NCI-H2107 treated with DMSO at 0.1 percent for 48 hours (cell line): ENCODE results near the gene WNK2.
"Not testable (repeated sequence)": the region's sequence is repeated elsewhere in the genome, so short reads cannot be mapped to it uniquely, and the experiment has no call there.

Experiments used
- DNase-seq: peaks from one replicate; lab custom pipeline; 2025; ENCODE audit not compliant: unreplicated experiment; lab: John Stamatoyannopoulos, UW

WNK2 gene

GRCh38 chr9:93326056-93326455 is 142.1 kb downstream of the WNK2 start:
- DNase-seq = no peak

- no peak for DNase-seq
Measured at GRCh38 chr9:93326654-93327053, 142.7 kb downstream of the WNK2 start.

GRCh38 chr9:93329629-93330280 is 145.8 kb downstream of the WNK2 start:
- DNase-seq = no peak

- DNase-seq = no peak
Measured at GRCh38 chr9:93332317-93332716, 148.4 kb downstream of the WNK2 start.

- no peak for DNase-seq
Measured at GRCh38 chr9:93336720-93337119, 152.8 kb downstream of the WNK2 start.

- DNase-seq = not testable (repeated sequence)
Measured at GRCh38 chr9:93338196-93338595, 154.3 kb downstream of the WNK2 start.

GRCh38 chr9:93340091-93340490 is 156.2 kb downstream of the WNK2 start:
- DNase-seq = no peak

GRCh38 chr9:93341820-93342219 is 157.9 kb downstream of the WNK2 start:
- not testable (repeated sequence) for DNase-seq

- DNase-seq = not testable (repeated sequence)
Measured at GRCh38 chr9:93342428-93342827, 158.5 kb downstream of the WNK2 start.

GRCh38 chr9:93343663-93344062 is 159.7 kb downstream of the WNK2 start:
- DNase-seq = no peak

- DNase-seq = no peak
Measured at GRCh38 chr9:93345643-93346230, 161.8 kb downstream of the WNK2 start.

GRCh38 chr9:93346231-93347112 is 162.5 kb downstream of the WNK2 start:
- DNase-seq = no peak

GRCh38 chr9:93347371-93347975 is 163.5 kb downstream of the WNK2 start:
- not testable (repeated sequence) for DNase-seq

GRCh38 chr9:93353413-93354310 is 169.7 kb downstream of the WNK2 start:
- not testable (repeated sequence) for DNase-seq

GRCh38 chr9:93354451-93354850 is 170.5 kb downstream of the WNK2 start:
- DNase-seq = no peak

- DNase-seq = no peak
Measured at GRCh38 chr9:93355827-93356226, 171.9 kb downstream of the WNK2 start.

- DNase-seq = no peak
Measured at GRCh38 chr9:93357649-93358048, 173.7 kb downstream of the WNK2 start.

- not testable (repeated sequence) for DNase-seq
Measured at GRCh38 chr9:93359907-93360306, 176.0 kb downstream of the WNK2 start.

- DNase-seq = no peak
Measured at GRCh38 chr9:93361995-93362394, 178.1 kb downstream of the WNK2 start.

GRCh38 chr9:93364734-93365426 is 180.9 kb downstream of the WNK2 start:
- no peak for DNase-seq
